HL-60 (cell line): ENCODE measurements around the gene DEGS2.

Source experiments
- DNase-seq, 2 experiments: peaks; one replicate each; pipeline ENCODE4 v3.0.0-alpha.2; 2010 to 2020; ENCODE audit warnings: low read depth in 1 of 2, low spot score in 1 of 2
- H3K27ac ChIP-seq: fragments of 250-450 bp; sonication (Bioruptor Pico); replicated peaks from 2 replicates; pipeline ENCODE4 v1.5.1; 2020; ENCODE audit warnings: mild to moderate bottlenecking, moderate library complexity
- H3K27me3 ChIP-seq: fragments of 250-450 bp; sonication (Bioruptor Pico); 2 replicates; pipeline ENCODE4 v1.5.1; 2021; ENCODE audit warnings: mild to moderate bottlenecking, moderate library complexity; ENCODE audit not compliant: insufficient read depth, poor library complexity, severe bottlenecking
- H3K4me3 ChIP-seq: replicated peaks from 2 replicates; pipeline ENCODE4 v1.5.1; 2011; ENCODE audit warnings: mild to moderate bottlenecking, control low read depth, low read length; ENCODE audit not compliant: insufficient read depth
- GABPA ChIP-seq: IDR thresholded peaks from 2 replicates; pipeline ENCODE4 v1.6.1; 2012; ENCODE audit warnings: low read depth
- POLR2AphosphoS5 ChIP-seq: IDR thresholded peaks from 2 replicates; pipeline ENCODE4 v1.6.1; 2012; ENCODE audit warnings: low read depth
- SPI1 ChIP-seq: IDR thresholded peaks from 2 replicates; pipeline ENCODE4 v1.6.1; 2012; ENCODE audit warnings: low read depth, mild to moderate bottlenecking, borderline replicate concordance
- TF ChIP-seq, protein P1 (sequence below): IDR thresholded peaks from 2 replicates; pipeline ENCODE4 v1.6.1; 2012; ENCODE audit warnings: low read depth; ENCODE audit not compliant: insufficient replicate concordance
- TF ChIP-seq, protein P2 (sequence below): IDR thresholded peaks from one replicate; pipeline ENCODE4 v1.5.1; 2011; ENCODE audit warnings: low read length, control low read depth, inconsistent platforms; ENCODE audit not compliant: insufficient read depth

Gene DEGS2

DNA sequence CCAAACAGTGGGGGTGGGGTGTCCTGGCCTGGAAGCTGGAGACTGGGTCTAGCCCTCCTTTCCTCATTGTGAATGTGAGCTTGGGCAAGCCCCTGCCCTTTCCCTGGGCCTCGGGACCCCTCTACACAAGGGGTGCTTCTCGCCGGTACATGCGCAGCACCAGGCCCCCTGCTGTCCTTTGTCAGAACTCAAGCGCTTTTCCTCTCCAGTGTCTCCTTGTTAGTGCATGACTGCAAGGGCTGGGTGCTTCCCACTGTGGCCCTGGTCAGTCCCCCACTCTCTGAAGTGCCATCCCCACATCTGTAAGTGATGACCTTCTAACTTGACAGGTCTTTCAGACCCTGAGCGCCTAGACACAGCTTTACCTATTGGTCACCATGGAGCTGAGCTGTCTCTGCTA lies 44.2 kb downstream of the DEGS2 start:
- H3K27ac ChIP-seq: no peak overlapping the region
- no peak for DNase-seq
- H3K4me3 ChIP-seq: no peak overlapping the region
- no peaks in the 10 kb centered on the region for H3K27me3 ChIP-seq
- no peak for TF ChIP-seq GABPA
- TF ChIP-seq, protein P1, sequence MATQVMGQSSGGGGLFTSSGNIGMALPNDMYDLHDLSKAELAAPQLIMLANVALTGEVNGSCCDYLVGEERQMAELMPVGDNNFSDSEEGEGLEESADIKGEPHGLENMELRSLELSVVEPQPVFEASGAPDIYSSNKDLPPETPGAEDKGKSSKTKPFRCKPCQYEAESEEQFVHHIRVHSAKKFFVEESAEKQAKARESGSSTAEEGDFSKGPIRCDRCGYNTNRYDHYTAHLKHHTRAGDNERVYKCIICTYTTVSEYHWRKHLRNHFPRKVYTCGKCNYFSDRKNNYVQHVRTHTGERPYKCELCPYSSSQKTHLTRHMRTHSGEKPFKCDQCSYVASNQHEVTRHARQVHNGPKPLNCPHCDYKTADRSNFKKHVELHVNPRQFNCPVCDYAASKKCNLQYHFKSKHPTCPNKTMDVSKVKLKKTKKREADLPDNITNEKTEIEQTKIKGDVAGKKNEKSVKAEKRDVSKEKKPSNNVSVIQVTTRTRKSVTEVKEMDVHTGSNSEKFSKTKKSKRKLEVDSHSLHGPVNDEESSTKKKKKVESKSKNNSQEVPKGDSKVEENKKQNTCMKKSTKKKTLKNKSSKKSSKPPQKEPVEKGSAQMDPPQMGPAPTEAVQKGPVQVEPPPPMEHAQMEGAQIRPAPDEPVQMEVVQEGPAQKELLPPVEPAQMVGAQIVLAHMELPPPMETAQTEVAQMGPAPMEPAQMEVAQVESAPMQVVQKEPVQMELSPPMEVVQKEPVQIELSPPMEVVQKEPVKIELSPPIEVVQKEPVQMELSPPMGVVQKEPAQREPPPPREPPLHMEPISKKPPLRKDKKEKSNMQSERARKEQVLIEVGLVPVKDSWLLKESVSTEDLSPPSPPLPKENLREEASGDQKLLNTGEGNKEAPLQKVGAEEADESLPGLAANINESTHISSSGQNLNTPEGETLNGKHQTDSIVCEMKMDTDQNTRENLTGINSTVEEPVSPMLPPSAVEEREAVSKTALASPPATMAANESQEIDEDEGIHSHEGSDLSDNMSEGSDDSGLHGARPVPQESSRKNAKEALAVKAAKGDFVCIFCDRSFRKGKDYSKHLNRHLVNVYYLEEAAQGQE: no peak
- no peak for TF ChIP-seq SPI1
- no peak for TF ChIP-seq POLR2AphosphoS5
- TF ChIP-seq, protein P2, sequence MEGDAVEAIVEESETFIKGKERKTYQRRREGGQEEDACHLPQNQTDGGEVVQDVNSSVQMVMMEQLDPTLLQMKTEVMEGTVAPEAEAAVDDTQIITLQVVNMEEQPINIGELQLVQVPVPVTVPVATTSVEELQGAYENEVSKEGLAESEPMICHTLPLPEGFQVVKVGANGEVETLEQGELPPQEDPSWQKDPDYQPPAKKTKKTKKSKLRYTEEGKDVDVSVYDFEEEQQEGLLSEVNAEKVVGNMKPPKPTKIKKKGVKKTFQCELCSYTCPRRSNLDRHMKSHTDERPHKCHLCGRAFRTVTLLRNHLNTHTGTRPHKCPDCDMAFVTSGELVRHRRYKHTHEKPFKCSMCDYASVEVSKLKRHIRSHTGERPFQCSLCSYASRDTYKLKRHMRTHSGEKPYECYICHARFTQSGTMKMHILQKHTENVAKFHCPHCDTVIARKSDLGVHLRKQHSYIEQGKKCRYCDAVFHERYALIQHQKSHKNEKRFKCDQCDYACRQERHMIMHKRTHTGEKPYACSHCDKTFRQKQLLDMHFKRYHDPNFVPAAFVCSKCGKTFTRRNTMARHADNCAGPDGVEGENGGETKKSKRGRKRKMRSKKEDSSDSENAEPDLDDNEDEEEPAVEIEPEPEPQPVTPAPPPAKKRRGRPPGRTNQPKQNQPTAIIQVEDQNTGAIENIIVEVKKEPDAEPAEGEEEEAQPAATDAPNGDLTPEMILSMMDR: no peak

DNA sequence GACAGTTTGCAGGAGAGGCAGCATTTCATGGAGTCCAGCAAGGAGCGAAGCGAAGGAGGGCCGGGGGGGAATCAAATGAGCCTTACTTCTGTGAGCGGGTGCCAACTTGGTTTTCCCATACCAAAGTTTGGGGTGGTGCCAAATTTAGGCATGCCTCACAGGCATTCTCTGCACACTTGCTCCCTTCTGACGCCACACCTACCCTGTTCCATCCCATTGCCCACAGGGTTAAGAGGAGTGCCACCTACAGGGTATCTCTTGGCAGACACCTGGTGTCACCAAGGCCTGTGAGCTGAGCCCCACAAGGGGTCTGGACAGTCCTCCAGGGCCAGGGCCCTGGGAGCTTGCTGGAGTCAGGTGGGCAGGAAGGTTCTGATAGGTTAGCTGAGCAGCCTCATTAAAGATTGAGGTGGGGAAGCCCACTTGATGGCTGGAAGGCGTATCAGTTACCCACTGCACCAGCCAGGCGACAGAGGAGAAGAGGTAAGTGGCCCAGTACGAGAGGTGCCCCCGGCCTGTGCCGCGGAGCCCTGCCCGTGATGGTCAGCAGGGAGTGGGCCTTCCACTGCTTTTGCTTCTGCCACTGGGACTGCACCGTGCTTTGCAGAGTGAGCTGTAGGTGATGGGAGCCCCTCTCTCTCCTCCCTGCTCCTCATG lies 45.2 kb downstream of the DEGS2 start:
- no peak for DNase-seq
- H3K27ac ChIP-seq: no peak overlapping the region
- no peak for TF ChIP-seq GABPA
- TF ChIP-seq, protein P2: no peak
- TF ChIP-seq POLR2AphosphoS5: no peak
- no peak for TF ChIP-seq SPI1
- TF ChIP-seq, protein P1: no peak
- no peaks in the 10 kb centered on the region for H3K27me3 ChIP-seq
- no peak overlapping the region for H3K4me3 ChIP-seq

DNA sequence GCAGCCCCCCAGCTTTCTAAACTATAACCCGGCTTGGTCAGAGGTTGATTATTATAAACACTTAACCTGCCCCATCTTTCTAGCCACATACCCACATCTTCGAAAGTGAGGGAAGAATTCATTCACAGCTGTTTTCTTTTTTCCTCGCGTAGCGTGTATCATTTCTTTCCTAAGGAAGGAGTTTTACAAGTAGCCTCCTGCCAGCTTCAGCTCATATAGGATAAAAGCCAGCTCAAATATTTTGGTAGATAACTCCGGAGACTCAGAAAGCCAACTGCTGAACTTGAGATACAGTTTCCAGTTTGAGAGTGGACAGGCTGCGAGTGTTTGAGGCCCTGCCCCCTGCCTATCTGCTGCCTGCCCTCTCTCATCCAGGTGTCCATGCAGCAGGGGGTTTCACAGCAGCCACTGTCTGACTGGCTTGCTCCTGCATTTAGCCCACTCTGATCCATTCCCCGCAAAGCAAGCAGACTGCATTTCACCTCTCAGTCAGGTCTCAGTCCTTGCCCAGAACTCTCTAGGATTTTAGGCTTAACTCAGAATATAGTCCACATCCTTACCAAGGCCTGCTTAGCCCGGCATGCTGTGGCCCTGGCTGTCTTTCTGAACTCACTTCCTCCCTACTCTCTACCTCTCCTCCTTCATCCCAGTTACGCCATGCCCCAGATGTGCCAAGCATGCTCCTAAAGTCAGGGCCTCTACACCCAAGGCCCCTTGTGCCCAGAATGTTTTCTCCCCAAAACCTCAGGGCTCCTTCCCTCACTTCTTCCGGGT lies 47.3 kb downstream of the DEGS2 start:
- Histone ChIP-seq H3K4me3 (no peak overlapping the region), H3K27me3 (no peaks in the 10 kb centered on the region), H3K27ac (no peak overlapping the region)
- DNase-seq: peak in 1 of 2 experiments; percentile 12
- TF ChIP-seq POLR2AphosphoS5 (no peak), SPI1 (no peak; the same call in 1 of the 2 replicates), GABPA (no peak)
- TF ChIP-seq, protein P1: no peak
